ENCODE measurements around the gene CXCR6.

DNA sequence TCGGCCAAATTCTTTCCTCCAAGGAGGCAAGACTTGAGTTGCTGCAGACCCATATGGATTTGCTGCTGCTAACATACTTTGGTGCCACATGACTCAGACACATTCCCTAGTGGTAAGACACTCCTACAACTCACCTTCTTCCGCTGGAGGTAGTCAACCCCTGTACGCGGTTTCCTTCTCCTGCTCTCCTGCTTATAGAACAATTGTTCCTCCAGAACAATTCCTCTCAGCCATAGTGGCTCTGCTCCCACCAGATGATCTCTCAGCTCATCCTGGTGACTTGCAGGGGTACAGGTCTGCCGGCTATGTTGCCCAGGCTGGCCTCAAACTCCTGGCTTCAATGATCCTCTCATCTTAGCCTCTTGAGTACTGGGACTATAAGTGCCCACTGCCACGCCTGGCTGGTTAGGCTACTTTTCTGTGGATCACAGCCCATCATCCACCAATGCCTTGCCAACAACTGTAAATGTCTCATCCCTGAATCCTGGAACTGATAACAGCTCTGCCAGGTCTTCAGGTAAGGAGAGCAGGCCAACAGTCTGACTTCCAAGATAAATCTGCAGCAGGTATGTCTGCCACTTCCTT, 2.4 kb upstream of the CXCR6 start:
- TF ChIP-seq CCAR2 (optimal IDR thresholded peaks at IDR 0.05; ENCODE audit: low read depth, low read length) = no peak
- TF ChIP-seq, protein P1, sequence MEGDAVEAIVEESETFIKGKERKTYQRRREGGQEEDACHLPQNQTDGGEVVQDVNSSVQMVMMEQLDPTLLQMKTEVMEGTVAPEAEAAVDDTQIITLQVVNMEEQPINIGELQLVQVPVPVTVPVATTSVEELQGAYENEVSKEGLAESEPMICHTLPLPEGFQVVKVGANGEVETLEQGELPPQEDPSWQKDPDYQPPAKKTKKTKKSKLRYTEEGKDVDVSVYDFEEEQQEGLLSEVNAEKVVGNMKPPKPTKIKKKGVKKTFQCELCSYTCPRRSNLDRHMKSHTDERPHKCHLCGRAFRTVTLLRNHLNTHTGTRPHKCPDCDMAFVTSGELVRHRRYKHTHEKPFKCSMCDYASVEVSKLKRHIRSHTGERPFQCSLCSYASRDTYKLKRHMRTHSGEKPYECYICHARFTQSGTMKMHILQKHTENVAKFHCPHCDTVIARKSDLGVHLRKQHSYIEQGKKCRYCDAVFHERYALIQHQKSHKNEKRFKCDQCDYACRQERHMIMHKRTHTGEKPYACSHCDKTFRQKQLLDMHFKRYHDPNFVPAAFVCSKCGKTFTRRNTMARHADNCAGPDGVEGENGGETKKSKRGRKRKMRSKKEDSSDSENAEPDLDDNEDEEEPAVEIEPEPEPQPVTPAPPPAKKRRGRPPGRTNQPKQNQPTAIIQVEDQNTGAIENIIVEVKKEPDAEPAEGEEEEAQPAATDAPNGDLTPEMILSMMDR (CRISPR knock-in tag; IDR thresholded peaks at IDR 0.05) = no peak
- TF ChIP-seq ZNF776 (CRISPR knock-in tag; IDR thresholded peaks at IDR 0.05) = no peak
- no peak for TF ChIP-seq RBFOX2 (IDR thresholded peaks at IDR 0.05; ENCODE audit: low read depth, low read length)
- no peak for TF ChIP-seq SMC3 (IDR thresholded peaks at IDR 0.05; ENCODE audit: low read length)
- TF ChIP-seq NKX3-1 (CRISPR knock-in tag; IDR thresholded peaks at IDR 0.05) = no peak
- TF ChIP-seq, protein P2, sequence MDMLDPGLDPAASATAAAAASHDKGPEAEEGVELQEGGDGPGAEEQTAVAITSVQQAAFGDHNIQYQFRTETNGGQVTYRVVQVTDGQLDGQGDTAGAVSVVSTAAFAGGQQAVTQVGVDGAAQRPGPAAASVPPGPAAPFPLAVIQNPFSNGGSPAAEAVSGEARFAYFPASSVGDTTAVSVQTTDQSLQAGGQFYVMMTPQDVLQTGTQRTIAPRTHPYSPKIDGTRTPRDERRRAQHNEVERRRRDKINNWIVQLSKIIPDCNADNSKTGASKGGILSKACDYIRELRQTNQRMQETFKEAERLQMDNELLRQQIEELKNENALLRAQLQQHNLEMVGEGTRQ (IDR thresholded peaks at IDR 0.05; ENCODE audit: low read depth, low read length) = no peak
- TF ChIP-seq, protein P2 (CRISPR knock-in tag; IDR thresholded peaks at IDR 0.05; ENCODE audit: borderline replicate concordance) = no peak
- TF ChIP-seq SOX13 (IDR thresholded peaks at IDR 0.05) = no peak
- TF ChIP-seq SOX13 (CRISPR knock-in tag; conservative IDR thresholded peaks at IDR 0.05 in 1 of 2, IDR thresholded peaks at IDR 0.05 in 1 of 2) = no peak
- no peak for TF ChIP-seq TCF12 (IDR thresholded peaks at IDR 0.05)
- no peak for TF ChIP-seq TCF12 (CRISPR knock-in tag; IDR thresholded peaks at IDR 0.05)
- no peak for TF ChIP-seq ZNF780A (CRISPR knock-in tag; IDR thresholded peaks at IDR 0.05)
- no peak for TF ChIP-seq TCF7L2 (IDR thresholded peaks at IDR 0.05; ENCODE audit: low read depth, low read length)
- TF ChIP-seq EP300 (IDR thresholded peaks at IDR 0.05; ENCODE audit: low read depth in 2 of 2, low read length in 2 of 2) = no peak
- no peak for TF ChIP-seq EP300 (CRISPR knock-in tag; IDR thresholded peaks at IDR 0.05; ENCODE audit: borderline replicate concordance)
